Activated B cell treated with CpG ODN at 0.5 μM for 24 hours (primary cell): Measurements from ENCODE around the gene VSTM2B. TPM values are rescaled to one million over a fixed set of nuclear protein-coding genes. Genes with fewer than 3 reads are reported as not detected.
A peak's percentile ranks its signal among the peaks of the same experiment; 100 is the strongest.

Experiments
- ATAC-seq: fragments of 200-7000 bp; cut with Tn5 transposase; one replicate; pipeline ENCODE4 v1.10.0; 2021; ENCODE audit warnings: low read depth, mild to moderate bottlenecking, moderate library complexity
- CTCF ChIA-PET: fragments of 350-600 bp; sonication (Branson Sonifier 250); formaldehyde crosslinking; loops from one replicate; lab custom pipeline; 2021; ENCODE audit warnings: antibody characterized with exemption; lab: Charles Lee
- POLR2A ChIA-PET: fragments of 350-600 bp; sonication (Branson Sonifier 250); formaldehyde crosslinking; loops from one replicate; lab custom pipeline; 2021; ENCODE audit warnings: antibody characterized with exemption; lab: Charles Lee
- DNase-seq: peaks from one replicate; pipeline ENCODE4 v3.0.0; 2022
- H3K27ac Mint-ChIP-seq: one replicate; pipeline ENCODE4 v1.8.0; 2020; ENCODE audit warnings: mixed read lengths
- H3K27me3 Mint-ChIP-seq: one replicate; pipeline ENCODE4 v1.8.0; 2021; ENCODE audit warnings: mixed read lengths
- H3K36me3 Mint-ChIP-seq: one replicate; pipeline ENCODE4 v1.8.0; 2021; ENCODE audit warnings: low read depth, mixed read lengths
- H3K4me1 Mint-ChIP-seq: one replicate; pipeline ENCODE4 v1.8.0; 2021; ENCODE audit warnings: mixed read lengths
- H3K4me3 Mint-ChIP-seq: one replicate; pipeline ENCODE4 v1.8.0; 2020; ENCODE audit warnings: mild to moderate bottlenecking, mixed read lengths
- H3K9me3 Mint-ChIP-seq: one replicate; pipeline ENCODE4 v1.8.0; 2020; ENCODE audit warnings: mixed read lengths
- intact Hi-C: fragments of 100-400 bp; cut with micrococcal nuclease; formaldehyde crosslinking; loops from one replicate; pipeline ENCODE4 v1.15.1; 2024
- total RNA-seq: library from RNA; stranded (reverse); gene quantifications from 2 replicates; pipeline ENCODE4 v1.2.3, GENCODE V29; 2022
- TF ChIP-seq, protein P1 (sequence below): fragments of 200-600 bp; IDR thresholded peaks from one replicate; pipeline ENCODE4 v1.8.0; 2022; ENCODE audit warnings: antibody characterized with exemption, mild to moderate bottlenecking

VSTM2B gene
- total RNA-seq, 1 donor from 2014 or later = not detected

DNA sequence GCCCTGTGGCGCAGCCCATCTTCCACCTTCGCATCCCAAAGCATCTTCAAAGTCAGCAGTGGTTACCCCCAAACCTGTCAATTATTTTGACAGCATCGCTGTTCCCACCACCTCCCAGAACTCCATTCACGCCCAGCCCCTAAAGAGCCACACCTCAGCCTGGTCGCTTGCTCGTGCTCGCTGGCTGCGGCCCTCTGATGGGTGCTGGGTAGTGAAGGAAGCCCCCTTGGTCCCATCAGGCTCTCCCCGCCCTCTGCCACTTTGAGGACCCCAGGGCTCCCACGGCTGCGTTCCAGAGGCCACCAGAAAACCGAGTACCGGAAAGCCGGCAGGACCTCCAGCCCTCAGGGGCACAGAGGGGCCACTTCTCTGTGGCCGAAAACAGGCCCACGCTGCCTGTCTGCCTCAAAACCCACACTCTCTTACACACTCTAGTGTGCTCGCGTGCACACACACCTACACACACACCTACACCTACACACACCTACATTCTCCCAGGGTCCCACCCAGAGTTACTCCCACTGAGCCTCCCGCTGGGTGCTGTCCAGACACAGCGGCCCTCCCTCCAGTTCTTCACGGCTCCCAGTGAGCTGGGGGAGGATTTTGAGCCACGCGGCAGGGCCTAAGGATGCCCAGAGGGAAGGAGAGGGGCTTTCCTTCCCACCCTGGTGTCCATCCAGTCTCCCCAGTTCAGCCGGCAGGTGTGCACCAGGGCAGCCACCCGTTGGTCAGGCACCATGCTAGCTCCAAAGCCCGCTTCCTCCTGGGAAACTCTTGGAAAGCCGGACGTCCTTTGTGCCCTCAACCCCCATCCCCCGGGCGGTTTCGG is 1.9 kb downstream of the VSTM2B start:
- ChIA-PET POLR2A (no interaction called here), CTCF (no interaction called here)
- no peak for ATAC-seq
- peaks cover 57% of the 10 kb centered on the region for H3K27me3 Mint-ChIP-seq
- peaks cover 28% of the 10 kb centered on the region for H3K4me1 Mint-ChIP-seq
- no peak overlapping the region for H3K4me3 Mint-ChIP-seq
- DNase-seq = no peak
- intact Hi-C loops = no loop called here
- no peaks in the 10 kb centered on the region for H3K9me3 Mint-ChIP-seq
- TF ChIP-seq, protein P1, sequence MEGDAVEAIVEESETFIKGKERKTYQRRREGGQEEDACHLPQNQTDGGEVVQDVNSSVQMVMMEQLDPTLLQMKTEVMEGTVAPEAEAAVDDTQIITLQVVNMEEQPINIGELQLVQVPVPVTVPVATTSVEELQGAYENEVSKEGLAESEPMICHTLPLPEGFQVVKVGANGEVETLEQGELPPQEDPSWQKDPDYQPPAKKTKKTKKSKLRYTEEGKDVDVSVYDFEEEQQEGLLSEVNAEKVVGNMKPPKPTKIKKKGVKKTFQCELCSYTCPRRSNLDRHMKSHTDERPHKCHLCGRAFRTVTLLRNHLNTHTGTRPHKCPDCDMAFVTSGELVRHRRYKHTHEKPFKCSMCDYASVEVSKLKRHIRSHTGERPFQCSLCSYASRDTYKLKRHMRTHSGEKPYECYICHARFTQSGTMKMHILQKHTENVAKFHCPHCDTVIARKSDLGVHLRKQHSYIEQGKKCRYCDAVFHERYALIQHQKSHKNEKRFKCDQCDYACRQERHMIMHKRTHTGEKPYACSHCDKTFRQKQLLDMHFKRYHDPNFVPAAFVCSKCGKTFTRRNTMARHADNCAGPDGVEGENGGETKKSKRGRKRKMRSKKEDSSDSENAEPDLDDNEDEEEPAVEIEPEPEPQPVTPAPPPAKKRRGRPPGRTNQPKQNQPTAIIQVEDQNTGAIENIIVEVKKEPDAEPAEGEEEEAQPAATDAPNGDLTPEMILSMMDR = no peak
- H3K27ac Mint-ChIP-seq = no peak overlapping the region
- no peaks in the 10 kb centered on the region for H3K36me3 Mint-ChIP-seq

DNA sequence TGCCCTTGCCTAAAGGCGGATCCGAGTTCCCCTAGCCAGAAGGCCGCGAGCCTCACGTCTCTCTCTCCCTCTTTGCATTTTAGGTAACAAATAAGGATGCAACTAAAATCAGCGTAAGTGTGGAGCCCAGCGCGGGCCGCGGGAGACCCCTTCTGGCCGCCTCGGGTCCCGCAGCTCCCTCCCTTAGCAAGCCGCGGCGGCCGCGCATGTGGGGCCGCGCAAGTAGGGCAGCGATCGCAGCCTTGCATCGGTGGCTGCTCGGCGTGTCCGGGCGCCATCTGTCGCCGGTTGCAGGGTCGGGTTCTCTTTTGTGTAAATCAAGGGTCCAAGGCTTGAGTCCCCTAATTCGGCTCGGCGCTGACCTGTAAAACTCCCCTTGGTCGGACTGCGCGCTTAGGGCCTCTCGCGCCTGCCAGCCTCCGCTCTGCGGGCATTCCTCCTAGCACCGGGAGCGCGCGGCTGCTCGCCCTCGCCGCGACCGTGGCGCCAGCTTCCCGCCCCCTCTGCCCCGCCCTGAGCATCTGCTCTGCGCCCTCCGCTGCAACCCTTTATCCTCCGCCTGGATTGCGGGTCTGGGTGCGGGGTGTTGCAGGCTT is 2.7 kb downstream of the VSTM2B start:
- Mint-ChIP-seq H3K4me1 (peaks cover 28% of the 10 kb centered on the region), H3K4me3 (no peak overlapping the region), H3K36me3 (no peaks in the 10 kb centered on the region), H3K9me3 (no peaks in the 10 kb centered on the region), H3K27me3 (peaks cover 51% of the 10 kb centered on the region), H3K27ac (no peak overlapping the region)
- POLR2A ChIA-PET = no interaction called here
- ATAC-seq (peak; percentile 37), DNase-seq (no peak)
- CTCF ChIA-PET = no interaction called here
- intact Hi-C loops = no loop called here
- TF ChIP-seq, protein P1 = no peak

DNA sequence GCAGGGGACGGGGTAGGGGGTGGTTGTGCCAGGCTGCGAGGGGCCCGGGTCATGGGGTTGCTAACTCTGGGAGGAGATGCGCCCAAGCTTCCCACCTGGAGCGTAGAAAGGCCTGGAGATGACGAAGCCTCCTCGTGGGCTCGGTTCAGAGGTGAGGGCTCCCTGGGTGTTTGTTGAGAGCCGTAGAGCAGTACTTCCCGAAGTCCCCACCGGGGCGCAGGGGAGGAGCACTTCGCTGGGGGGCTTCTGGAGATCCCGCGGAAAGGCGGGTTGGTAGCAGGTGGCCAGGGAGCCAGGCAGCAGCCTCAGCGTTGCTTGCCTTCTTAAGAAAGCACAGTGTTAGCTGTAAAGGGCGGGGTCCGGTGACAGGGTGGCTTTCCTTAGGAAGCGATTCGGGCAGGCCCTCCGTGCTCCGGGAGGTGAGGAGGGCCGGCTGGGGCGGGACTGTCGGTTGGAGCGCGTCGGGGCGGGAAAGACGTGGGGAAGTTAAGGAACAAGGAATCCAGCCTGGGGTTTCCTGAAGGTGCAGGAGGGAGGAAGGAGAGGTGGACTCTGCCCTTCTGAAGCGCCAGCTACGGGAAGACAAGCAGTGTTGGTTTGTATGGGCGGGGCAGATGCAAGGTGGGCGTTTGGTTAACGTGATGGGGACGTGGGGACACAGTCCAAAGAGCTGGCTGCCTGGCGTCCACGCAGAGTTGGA is 3.3 kb downstream of the VSTM2B start:
- TF ChIP-seq, protein P1 = no peak
- no peak for DNase-seq
- Mint-ChIP-seq H3K4me3 (no peak overlapping the region), H3K9me3 (no peaks in the 10 kb centered on the region), H3K27me3 (peaks cover 50% of the 10 kb centered on the region), H3K36me3 (no peaks in the 10 kb centered on the region), H3K27ac (no peak overlapping the region), H3K4me1 (peaks cover 28% of the 10 kb centered on the region)
- intact Hi-C loops = no loop called here
- POLR2A ChIA-PET = no interaction called here
- no peak for ATAC-seq
- CTCF ChIA-PET = no interaction called here

DNA sequence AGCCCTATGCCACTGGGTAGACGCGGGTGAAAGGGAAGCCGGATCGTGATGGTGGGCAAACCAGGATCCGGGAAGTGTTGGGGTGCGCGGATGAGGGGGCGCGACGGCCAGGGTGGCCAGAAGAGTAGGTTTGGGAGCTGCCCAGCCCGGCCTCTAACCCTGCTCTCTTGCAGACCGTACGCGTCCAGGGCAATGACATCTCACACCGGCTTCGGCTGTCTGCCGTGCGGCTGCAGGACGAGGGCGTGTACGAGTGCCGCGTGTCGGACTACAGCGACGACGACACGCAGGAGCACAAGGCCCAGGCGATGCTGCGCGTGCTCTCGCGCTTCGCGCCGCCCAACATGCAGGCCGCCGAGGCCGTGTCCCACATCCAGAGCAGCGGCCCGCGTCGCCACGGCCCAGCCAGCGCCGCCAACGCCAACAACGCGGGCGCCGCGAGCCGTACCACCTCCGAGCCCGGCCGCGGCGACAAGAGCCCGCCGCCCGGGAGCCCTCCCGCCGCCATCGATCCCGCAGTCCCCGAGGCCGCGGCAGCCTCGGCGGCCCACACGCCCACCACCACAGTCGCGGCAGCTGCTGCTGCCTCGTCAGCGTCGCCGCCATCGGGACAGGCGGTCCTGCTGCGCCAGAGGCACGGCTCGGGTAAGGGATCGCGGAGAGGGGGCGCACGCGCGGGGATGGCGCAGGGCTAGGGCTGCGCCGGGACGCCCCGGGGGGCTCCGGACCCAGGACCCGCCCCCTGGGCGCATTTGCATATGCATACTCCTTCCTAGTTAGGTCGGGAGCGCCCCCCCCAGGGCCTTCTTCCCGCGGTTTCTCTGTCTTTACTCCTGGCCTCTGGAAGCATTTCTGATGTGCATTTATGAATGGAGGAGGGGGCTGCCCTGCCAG is 4.1 kb downstream of the VSTM2B start:
- POLR2A ChIA-PET = no interaction called here
- no peak for ATAC-seq
- DNase-seq = no peak
- TF ChIP-seq, protein P1 = no peak
- no peaks in the 10 kb centered on the region for H3K9me3 Mint-ChIP-seq
- H3K27ac Mint-ChIP-seq = no peak overlapping the region
- H3K27me3 Mint-ChIP-seq = peaks cover 44% of the 10 kb centered on the region
- intact Hi-C loops = no loop called here
- H3K36me3 Mint-ChIP-seq = no peaks in the 10 kb centered on the region
- no peak overlapping the region for H3K4me3 Mint-ChIP-seq
- H3K4me1 Mint-ChIP-seq = peaks cover 28% of the 10 kb centered on the region
- CTCF ChIA-PET = no interaction called here
